SK-N-SH treated with all-trans-retinoic acid at 6 μM for 48 hours (cell line): ENCODE results near the gene DNAH5.

ENCODE experiments used
- PPARA ChIP-seq: fragments of 250-450 bp; sonication (Bioruptor Pico); IDR thresholded peaks from 2 replicates; pipeline ENCODE4 v1.5.0; 2020; ENCODE audit warnings: mild to moderate bottlenecking, borderline replicate concordance
- ZC3H10 ChIP-seq: fragments of 250-450 bp; sonication (Bioruptor Pico); IDR thresholded peaks from 2 replicates; pipeline ENCODE4 v1.5.1; 2021; ENCODE audit warnings: mild to moderate bottlenecking, moderate library complexity
- ZFP3 ChIP-seq: fragments of 250-450 bp; sonication (Bioruptor Pico); IDR thresholded peaks from 2 replicates; pipeline ENCODE4 v1.5.0; 2020; ENCODE audit warnings: mild to moderate bottlenecking, moderate library complexity
- ZFP30 ChIP-seq: fragments of 450-650 bp; formaldehyde crosslinking; IDR thresholded peaks from 2 replicates; pipeline ENCODE4 v1.5.0; 2022; ENCODE audit warnings: mild to moderate bottlenecking, moderate library complexity
- TF ChIP-seq, protein P1 (sequence below): fragments of 250-450 bp; sonication (Bioruptor Pico); IDR thresholded peaks from 2 replicates; pipeline ENCODE4 v1.8.0; 2020; ENCODE audit warnings: mild to moderate bottlenecking, moderate library complexity, borderline replicate concordance

DNA sequence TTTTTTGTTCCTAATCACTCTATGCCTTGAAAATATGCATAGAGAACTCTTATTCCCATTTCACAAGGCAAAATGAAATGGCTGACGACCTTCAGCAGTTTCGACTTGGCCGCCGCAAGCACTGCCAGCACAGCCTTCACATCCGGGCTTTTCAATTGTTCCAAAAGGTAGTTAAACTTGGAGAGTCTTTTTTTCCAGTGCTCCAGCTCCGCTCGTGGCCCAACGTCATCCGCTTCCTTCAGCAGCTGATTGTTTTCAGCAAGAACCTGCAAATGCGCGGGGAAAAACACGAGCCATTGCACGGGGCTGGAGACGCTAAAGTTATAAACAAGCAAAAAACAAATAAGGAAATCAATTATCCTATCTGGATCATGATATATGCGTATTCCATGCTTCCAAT lies 25.4 kb downstream of the DNAH5 start:
- no peak for TF ChIP-seq ZFP30 (CRISPR knock-in tag)
- TF ChIP-seq ZC3H10 (CRISPR knock-in tag) = no peak
- TF ChIP-seq, protein P1, sequence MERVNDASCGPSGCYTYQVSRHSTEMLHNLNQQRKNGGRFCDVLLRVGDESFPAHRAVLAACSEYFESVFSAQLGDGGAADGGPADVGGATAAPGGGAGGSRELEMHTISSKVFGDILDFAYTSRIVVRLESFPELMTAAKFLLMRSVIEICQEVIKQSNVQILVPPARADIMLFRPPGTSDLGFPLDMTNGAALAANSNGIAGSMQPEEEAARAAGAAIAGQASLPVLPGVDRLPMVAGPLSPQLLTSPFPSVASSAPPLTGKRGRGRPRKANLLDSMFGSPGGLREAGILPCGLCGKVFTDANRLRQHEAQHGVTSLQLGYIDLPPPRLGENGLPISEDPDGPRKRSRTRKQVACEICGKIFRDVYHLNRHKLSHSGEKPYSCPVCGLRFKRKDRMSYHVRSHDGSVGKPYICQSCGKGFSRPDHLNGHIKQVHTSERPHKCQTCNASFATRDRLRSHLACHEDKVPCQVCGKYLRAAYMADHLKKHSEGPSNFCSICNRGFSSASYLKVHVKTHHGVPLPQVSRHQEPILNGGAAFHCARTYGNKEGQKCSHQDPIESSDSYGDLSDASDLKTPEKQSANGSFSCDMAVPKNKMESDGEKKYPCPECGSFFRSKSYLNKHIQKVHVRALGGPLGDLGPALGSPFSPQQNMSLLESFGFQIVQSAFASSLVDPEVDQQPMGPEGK (CRISPR knock-in tag) = no peak
- TF ChIP-seq ZFP3 = no peak
- no peak for TF ChIP-seq PPARA (CRISPR knock-in tag)
